Esophagus squamous epithelium (tissue), 5 donors: Measurements from ENCODE around the gene SCGB1D1. TPM values are rescaled to one million over a fixed set of nuclear protein-coding genes. Genes with fewer than 3 reads are reported as not detected.
A peak's percentile ranks its signal among the peaks of the same experiment; 100 is the strongest.

Experiments
- DNase-seq: peaks from one replicate; lab custom pipeline; 2025; lab: John Stamatoyannopoulos, UW
- H3K27ac ChIP-seq, 4 donors: fragments of 200-600 bp; sonication (generic); one replicate each; pipeline ENCODE4 v1.5.1; 2016 to 2019; ENCODE audit warnings: mild to moderate bottlenecking in 1 of 4
- H3K27me3 ChIP-seq, 4 donors: fragments of 200-600 bp; sonication (generic); 1 replicate in 3 of 4; 2 replicates in 1 of 4; pipeline versions ENCODE4 v1.5.1 to v1.6.0; 2017 to 2021; ENCODE audit warnings: antibody characterized with exemption in 1 of 4
- H3K36me3 ChIP-seq, 3 donors: fragments of 200-600 bp; sonication (generic); one replicate each; pipeline ENCODE4 v1.5.1; 2016 to 2019
- H3K4me1 ChIP-seq, 3 donors: fragments of 200-600 bp; sonication (generic); one replicate each; pipeline ENCODE4 v1.5.1; 2017 to 2019
- H3K4me3 ChIP-seq, 4 donors: fragments of 200-600 bp; sonication (generic); 1 replicate in 3 of 4; 2 replicates in 1 of 4; pipeline ENCODE4 v1.5.1; 2016 to 2019; ENCODE audit warnings: mild to moderate bottlenecking in 2 of 4, moderate library complexity in 1 of 4
- H3K9me3 ChIP-seq, 3 donors: fragments of 200-600 bp; sonication (generic); one replicate each; pipeline ENCODE4 v1.5.1; 2016 to 2019
- CTCF ChIP-seq, 6 experiments: fragments of 450-650 bp in 4 of 6; fragments of 200-600 bp in 2 of 6; sonication (generic) in 2 of 6; IDR thresholded peaks; one replicate each; pipeline ENCODE4 v1.5.1; 2016 to 2019; ENCODE audit warnings: antibody characterized with exemption in 6 of 6, mild to moderate bottlenecking in 4 of 6, moderate library complexity in 4 of 6
- POLR2A ChIP-seq, 4 donors: fragments of 450-650 bp; IDR thresholded peaks; one replicate each; pipeline ENCODE4 v1.6.1; 2017; ENCODE audit warnings: antibody characterized with exemption in 4 of 4, mild to moderate bottlenecking in 4 of 4, moderate library complexity in 3 of 4
- WGBS, 2 donors: methylation state at CpG; one replicate each; pipeline ENCODE4 v1.1.5; 2018; 5-methylcytosine and 5-hydroxymethylcytosine counted together
- intact Hi-C: fragments of 100-400 bp; cut with DNase I; formaldehyde crosslinking; loops from one replicate; pipeline ENCODE4 v1.15.0; 2022
- total RNA-seq, 4 donors: library from RNA; depleted of rRNA; stranded (reverse); fragments of >200 nt; gene quantifications; one replicate each; pipeline ENCODE4 v1.1.0, GENCODE V29; 2016
- donor health status: DM: yes; HTN: yes; CAD: no.

Gene SCGB1D1
- not detected for total RNA-seq

GRCh38 chr11:62190011-62190410, at the start of gene SCGB1D1:
TSS of gene SCGB1D1 (plus strand) at chr11:62190216. CDS start at chr11:62190285, 69 bp downstream.
- peaks cover 0 to 71% (median 0%) of the 10 kb centered on the region in 4 donors for H3K27me3 ChIP-seq
- no peaks in the 10 kb centered on the region for H3K4me1 ChIP-seq
- WGBS, 2 donors = 30 to 68% methylated on average over 3 to 4 of the region's 9 CpGs
- no peak for DNase-seq
- no peak within 1 kb of the TSS for H3K4me3 ChIP-seq
- no peaks in the 10 kb centered on the region for H3K36me3 ChIP-seq
- no peak within 1 kb of the TSS for H3K27ac ChIP-seq
- intact Hi-C loops = no loop called here
- TF ChIP-seq CTCF (IDR thresholded peaks at IDR 0.05) = no peak
- TF ChIP-seq POLR2A (IDR thresholded peaks at IDR 0.05) = no peak
- H3K9me3 ChIP-seq = no peaks in the 10 kb centered on the region

- no peak for DNase-seq
- Histone ChIP-seq H3K27ac (peak overlapping the region in 2 of 4 donors; percentile 78 to 85), H3K27me3 (no peaks in the 10 kb centered on the region), H3K9me3 (no peaks in the 10 kb centered on the region), H3K4me3 (no peak overlapping the region), H3K36me3 (peaks cover 16 to 100% (median 18%) of the 10 kb centered on the region in 3 donors), H3K4me1 (peaks cover 3 to 76% (median 21%) of the 10 kb centered on the region in 3 donors)
- WGBS, 2 donors = 95% methylated on average over 13 of the region's 24 CpGs; no CpG with 5 or more reads in 1 of the 2 donors
- intact Hi-C loops = no loop called here
- TF ChIP-seq CTCF (IDR thresholded peaks at IDR 0.05) = no peak
- TF ChIP-seq POLR2A (IDR thresholded peaks at IDR 0.05) = no peak
Measured at GRCh38 chr11:62140304-62141110, 49.5 kb upstream of the SCGB1D1 start.

GRCh38 chr11:62141111-62142042, 48.6 kb upstream of the SCGB1D1 start:
- no peak for DNase-seq
- peaks cover 16 to 100% (median 23%) of the 10 kb centered on the region in 3 donors for H3K36me3 ChIP-seq
- WGBS, 2 donors = 91 to 96% methylated on average over 14 to 15 of the region's 22 CpGs

GRCh38 chr11:62142043-62142375, 48.0 kb upstream of the SCGB1D1 start:
- Histone ChIP-seq H3K27ac (peak overlapping the region in 2 of 4 donors; percentile 76 to 79), H3K4me1 (peaks cover 3 to 69% (median 21%) of the 10 kb centered on the region in 3 donors), H3K27me3 (no peaks in the 10 kb centered on the region), H3K36me3 (peaks cover 16 to 100% (median 23%) of the 10 kb centered on the region in 3 donors), H3K4me3 (no peak overlapping the region), H3K9me3 (no peaks in the 10 kb centered on the region)
- no peak for TF ChIP-seq CTCF (IDR thresholded peaks at IDR 0.05)
- TF ChIP-seq POLR2A (IDR thresholded peaks at IDR 0.05) = no peak
- DNase-seq = no peak
- intact Hi-C loops = no loop called here
- 100% methylated on average over 1 of the region's 4 CpGs for WGBS, 2 donors

More at GRCh38 chr11:62141111-62142042, 48.6 kb upstream of the SCGB1D1 start:
- intact Hi-C loops = no loop called here
- Histone ChIP-seq H3K9me3 (no peaks in the 10 kb centered on the region), H3K27me3 (no peaks in the 10 kb centered on the region), H3K27ac (peak overlapping the region in 1 of 4 donors; percentile 78), H3K4me3 (no peak overlapping the region), H3K4me1 (peaks cover 3 to 76% (median 21%) of the 10 kb centered on the region in 3 donors)
- TF ChIP-seq POLR2A (IDR thresholded peaks at IDR 0.05) = no peak
- TF ChIP-seq CTCF (IDR thresholded peaks at IDR 0.05) = no peak
